A673 (cell line): ENCODE measurements around the gene ZNF396.

Source experiments
- EZH2 ChIP-seq: fragments of 200-600 bp; sonication (generic); IDR thresholded peaks from 2 replicates; pipeline ENCODE4 v1.6.1; 2017; ENCODE audit warnings: borderline replicate concordance, low read depth, mild to moderate bottlenecking, mixed read lengths, antibody characterized with exemption, low read length; ENCODE audit not compliant: poor library complexity, severe bottlenecking
- TF ChIP-seq, protein P1 (sequence below): fragments of 300-800, 200-600 bp; sonication (generic); conservative IDR thresholded peaks from 2 replicates; pipeline ENCODE4 v1.5.1; 2017; ENCODE audit warnings: low read depth, mild to moderate bottlenecking, antibody characterized with exemption, low read length, moderate library complexity, mixed read lengths

DNA sequence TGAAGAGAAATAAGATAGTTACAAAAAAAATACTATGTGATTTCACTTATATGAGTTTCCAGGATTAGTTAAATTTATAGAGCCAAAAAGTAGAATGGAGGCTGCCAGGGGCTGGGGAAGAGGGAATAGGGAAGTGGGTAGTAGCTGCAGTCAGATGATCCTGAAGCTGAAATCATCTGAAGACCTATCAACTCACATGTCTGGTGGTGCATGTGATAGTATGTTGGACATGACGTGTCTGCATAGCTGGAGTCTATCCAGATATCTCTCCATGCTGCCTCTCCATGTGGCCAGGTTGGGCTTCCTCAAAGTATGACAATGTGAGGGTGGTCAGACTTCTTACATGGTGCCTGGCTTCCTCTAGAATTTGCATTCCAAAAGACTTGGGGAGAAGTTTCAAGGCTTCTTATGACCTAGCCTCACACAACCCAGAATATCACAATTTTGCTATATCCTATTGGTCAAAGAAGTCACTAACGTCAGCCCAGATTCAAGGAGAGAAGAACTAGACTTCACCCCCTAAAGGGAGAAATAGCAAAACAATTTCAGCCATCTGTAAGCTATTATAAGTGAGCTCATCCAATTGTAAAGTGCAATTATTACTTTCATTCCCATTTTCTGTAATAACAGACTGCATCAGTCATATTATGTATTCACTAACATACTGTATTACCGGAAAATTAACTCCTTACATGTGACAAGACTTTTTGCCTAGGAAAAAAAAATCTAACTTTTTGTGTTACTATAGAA, 14.0 kb upstream of the ZNF396 start:
- TF ChIP-seq, protein P1, sequence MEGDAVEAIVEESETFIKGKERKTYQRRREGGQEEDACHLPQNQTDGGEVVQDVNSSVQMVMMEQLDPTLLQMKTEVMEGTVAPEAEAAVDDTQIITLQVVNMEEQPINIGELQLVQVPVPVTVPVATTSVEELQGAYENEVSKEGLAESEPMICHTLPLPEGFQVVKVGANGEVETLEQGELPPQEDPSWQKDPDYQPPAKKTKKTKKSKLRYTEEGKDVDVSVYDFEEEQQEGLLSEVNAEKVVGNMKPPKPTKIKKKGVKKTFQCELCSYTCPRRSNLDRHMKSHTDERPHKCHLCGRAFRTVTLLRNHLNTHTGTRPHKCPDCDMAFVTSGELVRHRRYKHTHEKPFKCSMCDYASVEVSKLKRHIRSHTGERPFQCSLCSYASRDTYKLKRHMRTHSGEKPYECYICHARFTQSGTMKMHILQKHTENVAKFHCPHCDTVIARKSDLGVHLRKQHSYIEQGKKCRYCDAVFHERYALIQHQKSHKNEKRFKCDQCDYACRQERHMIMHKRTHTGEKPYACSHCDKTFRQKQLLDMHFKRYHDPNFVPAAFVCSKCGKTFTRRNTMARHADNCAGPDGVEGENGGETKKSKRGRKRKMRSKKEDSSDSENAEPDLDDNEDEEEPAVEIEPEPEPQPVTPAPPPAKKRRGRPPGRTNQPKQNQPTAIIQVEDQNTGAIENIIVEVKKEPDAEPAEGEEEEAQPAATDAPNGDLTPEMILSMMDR: no peak
- TF ChIP-seq EZH2: no peak
